HG03460 (cell line): Measurements from ENCODE around the gene MTMR3.
"Not testable (repeated sequence)": the region's sequence is repeated elsewhere in the genome, so short reads cannot be mapped to it uniquely, and the experiment has no call there.

Experiments used
- ATAC-seq: cut with Tn5 transposase; IDR thresholded peaks from one replicate; pipeline ENCODE4 v1.9.1; 2021; ENCODE audit not compliant: unreplicated experiment

Gene MTMR3

DNA sequence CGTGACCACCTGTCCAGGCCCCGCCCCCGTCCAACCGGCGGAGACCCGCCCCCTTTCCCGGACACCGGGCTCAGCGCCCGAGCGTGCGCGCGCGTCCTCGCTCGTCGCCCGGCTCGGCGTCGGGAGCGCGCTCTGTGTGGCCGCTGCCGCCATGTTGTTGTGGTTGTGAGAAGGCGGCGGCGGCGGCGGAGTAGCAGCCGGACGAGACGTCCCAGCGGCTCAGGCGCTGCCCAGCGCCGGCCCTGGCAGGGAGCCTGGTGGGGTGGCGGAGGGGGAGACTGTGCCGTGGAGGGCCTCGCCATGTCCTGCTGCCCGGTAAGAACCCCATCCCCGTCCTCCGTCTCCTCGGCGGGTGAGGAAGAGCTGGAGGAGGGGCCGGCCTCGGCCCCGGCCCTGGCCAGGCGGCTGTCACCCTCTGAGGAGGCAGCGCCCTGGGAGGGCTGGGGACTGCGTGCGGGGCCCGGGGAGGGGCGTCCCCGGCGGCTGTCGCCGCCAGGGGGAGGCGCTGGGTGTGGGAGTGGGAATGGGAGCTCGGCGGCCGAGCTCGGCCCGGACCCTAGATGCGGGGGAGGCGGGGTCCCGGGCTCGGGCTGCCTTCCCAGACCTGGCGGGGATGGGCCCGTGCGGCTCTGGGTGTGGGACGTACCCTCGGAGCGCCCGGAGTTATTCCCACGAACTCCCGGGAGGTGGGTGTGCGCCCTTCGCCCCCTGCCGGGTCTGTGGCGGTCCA lies at the start of gene MTMR3:
Gene MTMR3, plus strand, starts transcription at position 130 of the 730 bp plus-strand sequence. CDS start 87,886 bp downstream, outside the sequence.
- peak; percentile 68 for ATAC-seq

DNA sequence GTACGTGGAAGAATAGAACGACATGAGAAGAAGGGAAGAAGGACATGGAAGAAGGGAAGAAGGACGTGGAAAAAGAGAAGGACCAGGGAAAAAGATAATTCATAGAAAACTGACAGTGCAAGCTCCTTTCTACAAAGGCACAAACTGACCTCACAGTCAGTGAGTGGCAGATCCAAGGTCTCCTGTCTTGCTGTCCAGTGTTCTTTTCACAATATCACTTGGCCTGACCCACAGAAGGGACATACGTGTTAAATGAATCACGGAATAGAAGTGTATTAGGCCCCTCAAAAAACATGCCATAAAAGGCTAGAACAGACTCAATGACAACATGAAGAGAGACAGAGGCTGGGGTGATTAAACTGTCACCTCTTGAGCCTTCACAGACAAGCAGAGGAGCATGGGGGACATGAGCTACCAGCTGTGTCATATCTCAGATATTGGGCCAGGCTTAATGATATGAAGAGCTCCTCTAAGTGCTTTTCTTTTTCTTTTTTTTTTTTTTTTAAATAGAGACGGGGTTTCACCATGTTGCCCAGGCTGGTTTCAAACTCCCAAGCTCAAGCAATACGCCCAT lies 49.5 kb upstream of the MTMR3 start:
- no peak for ATAC-seq

DNA sequence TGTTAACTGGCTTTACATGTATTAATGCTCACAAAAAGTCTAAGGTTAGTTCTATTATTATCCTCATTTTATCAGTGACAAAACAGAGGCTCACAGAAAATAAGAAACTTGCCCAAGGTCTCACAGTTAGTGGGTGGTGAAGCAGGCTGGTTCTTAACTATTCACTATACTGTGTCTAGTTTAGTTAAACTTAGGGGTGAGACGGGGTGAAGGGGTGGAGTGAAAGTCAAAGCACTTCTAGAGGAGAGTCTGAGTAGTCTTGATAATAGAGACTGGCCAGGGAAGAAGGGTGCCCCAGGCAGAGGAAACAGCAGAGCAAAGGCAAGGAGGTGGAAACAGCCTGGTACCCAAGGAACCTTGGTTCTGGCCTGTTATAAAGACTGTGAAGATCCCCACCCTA lies 48.9 kb upstream of the MTMR3 start:
- ATAC-seq = no peak

DNA sequence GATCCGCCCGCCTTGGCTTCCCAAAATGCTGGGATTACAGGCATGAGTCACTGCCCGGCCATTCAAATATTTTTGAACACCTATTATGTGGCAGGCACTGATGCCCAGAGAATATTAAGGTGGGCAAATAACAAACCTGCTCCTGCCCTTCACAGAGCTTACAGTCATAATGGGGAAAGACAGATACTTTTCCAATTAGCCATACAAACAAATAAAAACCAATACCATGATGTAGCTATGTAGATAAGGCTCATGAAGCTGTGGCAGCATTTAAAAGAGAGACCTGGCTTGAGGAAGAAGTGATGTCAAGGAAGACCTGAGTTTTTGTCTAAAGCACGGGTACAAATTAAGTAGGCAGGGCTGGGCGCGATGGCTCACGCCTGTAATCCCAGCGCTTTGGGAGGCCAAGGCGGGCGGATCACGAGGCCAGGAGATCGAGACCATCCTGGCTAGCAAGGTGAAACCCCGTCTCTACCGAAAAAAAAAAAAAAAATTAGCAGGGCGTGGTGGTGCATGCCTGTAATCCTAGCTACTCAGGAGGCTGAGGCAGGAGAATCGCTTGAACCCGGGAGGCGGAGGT lies 46.1 kb upstream of the MTMR3 start:
- not testable (repeated sequence) for ATAC-seq

DNA sequence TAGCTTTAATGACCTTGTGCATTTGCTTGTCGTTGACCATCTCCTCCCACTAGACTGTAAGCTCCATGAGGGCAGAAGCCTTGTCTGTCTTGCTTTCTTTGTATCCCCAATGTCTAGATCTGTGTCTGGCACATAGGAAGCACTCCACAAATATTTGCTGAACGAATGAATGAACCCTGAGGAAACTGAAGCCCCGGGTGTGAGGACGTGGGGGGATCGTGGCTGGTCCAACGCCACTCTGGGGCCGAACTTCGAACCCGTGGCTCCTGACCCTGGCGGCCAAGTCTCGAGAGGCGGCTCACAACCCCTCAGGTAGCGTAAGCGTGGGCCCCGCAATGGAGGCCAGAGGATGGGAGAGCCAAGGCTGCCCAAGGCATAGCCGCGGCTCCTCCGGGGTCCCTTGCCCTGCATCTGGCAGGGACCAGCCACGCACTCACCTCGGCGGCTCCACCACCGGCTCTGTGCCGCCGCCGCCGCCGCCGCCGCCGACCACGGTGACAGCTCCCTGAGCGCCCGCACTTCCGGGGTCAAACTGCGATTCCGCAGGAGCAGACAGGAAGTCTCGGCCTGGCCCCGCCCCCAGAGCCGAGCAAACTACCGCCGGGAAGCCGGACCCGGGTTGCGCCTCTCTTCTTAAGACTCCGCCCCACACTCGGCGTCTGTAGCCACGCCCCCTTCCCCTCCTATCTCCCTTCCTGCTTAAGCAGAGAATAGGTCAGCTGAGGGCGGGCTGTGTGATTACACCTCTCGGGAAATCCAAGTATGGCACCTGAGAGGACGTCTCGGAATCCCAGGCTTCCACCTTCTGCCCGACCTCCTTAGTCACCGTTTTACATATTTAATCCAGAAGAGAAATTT lies 45.0 kb upstream of the MTMR3 start, which contains the start of gene ASCC2:
Gene ASCC2, minus strand, starts transcription at position 534 of the 858 bp plus-strand sequence. CDS start 5,949 bp downstream, outside the sequence.
- peak; percentile 93 for ATAC-seq

DNA sequence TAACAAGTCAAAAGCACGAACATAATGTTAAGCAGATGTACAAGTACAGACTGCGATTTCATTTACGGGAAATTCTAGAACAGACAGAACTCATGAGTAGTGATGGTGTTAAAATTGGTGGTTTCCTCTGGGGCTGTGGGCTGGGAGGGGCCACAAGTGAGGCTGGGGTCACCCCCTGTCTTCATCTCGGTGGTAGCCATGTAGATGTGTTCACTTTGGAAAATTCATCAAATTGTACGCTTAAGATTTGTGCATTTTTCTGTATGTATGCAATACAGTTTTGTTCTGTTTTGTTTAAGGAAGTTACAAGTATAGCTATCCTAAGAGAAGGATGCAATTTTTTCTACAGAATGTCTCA lies 44.4 kb upstream of the MTMR3 start:
- peak; percentile 9 for ATAC-seq

DNA sequence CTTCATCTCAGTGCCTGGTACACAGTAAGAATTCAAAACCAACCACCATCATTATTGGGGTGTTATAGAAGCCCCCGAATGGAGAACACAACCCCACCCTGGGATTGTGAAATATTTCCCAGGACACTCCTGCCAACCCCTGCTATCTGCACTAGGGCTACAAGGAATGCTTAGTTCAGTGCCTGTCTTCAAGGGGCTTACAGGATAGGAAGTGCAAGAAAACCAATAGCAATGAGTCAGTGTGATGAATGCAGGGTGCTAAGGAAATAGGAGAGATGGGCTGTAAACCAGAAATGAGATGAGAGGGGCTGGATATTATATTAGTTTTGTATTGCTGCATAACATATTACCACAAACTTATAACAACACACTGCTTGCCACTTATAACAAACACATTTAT lies 43.9 kb upstream of the MTMR3 start:
- no peak for ATAC-seq

DNA sequence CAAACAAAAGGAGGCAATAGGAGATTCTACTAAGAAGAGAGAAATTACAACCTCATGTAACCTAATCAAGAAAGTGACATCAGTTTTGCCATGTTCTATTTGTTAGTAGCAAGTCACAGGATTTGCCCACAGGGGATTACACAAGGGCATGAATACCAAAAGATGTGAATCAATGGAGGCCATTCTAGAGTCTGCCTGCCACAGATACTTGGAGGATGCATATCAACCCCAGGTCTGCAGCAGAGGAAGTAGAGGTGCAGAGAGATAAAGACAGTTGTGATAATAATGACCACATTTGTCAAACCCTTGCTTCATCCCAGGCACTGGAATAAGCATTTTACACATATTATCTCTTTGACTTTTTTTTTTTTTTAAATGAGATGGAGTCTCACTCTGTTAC lies 42.5 kb upstream of the MTMR3 start:
- no peak for ATAC-seq

DNA sequence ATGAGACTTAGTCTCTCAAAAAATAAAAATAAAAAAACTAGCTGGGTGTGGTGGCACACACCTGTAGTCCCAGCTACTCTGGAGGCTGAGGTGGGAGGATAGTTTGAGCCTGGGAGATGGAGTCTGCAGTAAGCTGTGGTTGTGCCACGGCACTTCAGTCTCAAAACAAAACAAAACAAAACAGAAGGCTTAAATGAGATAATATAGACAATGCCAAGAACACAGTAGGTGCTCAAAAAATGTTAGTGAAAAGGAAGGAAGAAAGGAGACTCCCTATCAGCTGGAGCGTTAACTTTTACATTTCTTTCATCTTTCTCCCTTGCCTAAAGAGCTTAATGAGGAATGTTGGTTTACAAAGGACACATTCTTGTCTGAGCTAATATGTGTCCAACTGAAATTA lies 40.8 kb upstream of the MTMR3 start:
- no peak for ATAC-seq

DNA sequence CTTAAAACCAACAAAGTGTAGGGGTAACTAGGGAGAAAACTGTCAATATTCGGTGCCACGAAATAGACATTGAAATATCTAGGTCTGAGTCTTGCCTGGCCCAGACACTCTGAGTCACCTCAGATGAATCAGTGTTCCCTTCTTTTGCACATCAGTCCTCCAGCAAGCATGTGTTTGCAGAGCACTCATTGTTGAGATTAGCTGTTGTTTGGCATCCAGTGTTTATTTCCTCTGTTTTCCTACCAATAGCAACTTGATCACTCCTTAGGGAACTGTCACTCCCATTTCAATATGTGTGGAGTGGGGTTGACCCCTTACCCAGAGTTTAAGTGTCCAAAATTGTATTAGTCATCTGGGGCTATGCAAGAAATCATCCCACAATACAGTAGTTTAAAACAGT lies 40.2 kb upstream of the MTMR3 start:
- no peak for ATAC-seq

DNA sequence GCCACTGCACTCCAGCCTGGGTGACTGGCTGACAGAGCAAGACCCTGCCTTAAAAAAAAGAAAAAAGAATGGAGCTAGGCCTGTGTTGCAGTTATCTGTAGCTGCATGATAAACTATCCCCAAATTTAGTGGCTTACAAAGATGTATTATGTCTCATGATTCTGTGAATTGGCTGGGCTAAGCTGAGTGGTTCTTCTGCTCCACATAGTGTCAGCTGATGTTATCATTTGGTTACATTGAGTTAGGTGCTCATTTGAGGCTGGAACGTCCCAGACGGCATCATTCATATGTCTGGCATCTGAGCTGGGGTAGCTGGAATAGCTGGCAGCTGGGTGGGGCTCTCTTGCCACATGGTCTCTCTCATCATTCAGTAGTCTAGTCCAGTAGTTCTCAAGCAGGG lies 36.7 kb upstream of the MTMR3 start:
- ATAC-seq = no peak

DNA sequence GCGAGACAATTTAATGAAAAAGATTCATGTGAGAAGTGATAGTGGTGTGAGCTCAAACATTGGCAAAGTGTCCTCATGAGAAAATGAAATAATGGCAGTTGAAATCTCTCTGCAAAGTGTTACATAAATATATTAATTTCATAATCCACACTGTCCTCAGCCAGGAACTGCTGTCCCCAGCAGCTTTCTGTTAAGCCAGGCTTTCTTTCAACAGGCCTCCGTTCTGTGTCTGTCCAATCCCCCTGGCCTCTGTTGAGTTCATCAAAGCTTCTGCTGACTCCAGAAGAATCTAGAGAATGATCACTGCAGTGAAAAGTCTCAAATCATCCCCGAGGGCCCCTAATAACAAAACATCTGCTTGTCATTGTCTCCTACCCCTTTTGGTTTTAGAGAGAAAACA lies 34.9 kb upstream of the MTMR3 start:
- ATAC-seq = no peak

DNA sequence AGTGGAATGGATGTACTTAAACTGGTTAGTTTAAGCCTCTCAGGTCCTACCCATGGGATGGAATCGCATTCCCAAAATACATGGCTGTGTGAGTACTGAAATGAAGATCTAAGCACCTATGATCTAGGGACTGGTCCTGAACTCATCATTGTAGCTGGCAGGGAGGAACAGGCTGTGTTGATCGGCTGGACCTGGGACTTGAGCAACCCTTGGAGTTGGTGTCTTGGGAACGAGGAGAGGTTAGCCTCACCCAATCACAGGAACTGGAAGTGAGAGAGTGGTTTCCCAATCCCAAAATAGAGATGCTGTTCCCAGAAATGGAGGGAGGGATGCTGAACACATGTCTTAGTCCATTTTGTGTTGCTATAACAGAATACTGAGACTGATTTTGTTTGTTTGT lies 28.5 kb upstream of the MTMR3 start:
- no peak for ATAC-seq

DNA sequence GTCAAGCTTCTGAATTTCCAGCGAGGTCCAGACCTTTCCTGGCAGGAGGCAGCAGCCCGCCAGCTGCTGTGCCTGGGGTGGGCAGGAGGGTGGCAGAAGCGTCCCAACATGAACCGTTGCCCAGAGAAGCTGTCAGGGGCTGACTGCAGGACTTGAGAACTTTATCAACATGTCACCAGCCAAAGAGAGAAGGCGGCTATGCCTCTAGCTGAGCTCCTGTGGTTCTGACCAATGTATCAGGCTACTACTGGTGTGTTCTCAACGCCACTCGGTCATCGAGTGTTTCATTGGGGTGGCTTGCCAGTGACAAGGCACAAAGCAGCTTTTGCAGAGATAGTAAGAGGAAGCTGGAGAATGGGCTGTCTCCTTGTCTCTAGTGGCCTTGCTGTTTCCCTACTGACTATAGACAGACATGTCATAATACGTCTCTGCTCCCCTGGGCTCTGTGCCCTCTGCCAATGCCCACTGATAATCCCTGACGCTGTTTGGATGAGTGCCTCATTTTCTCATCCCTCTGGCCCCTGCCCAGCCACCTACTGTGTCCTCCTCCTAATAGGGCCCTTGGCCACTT lies 27.3 kb upstream of the MTMR3 start:
- no peak for ATAC-seq

DNA sequence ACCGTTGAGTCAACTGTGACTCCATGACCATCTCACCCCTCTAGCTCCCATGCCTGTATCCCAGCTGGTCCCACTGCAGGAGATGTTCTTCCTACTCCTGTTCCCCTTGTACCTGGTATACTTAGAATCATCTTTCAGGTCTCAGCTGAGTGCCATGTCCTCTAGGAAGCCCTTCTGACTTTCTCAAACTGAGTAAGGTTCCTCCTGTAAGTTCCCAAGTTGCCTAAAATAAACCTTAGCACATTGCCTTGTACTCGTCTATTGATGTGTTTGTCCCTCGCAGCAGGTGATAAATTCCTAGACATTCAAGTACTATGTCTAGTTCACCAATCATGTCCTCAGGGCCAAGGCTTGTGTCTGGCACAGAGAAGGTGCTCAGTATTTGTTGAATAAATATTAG lies 26.5 kb upstream of the MTMR3 start:
- no peak for ATAC-seq

DNA sequence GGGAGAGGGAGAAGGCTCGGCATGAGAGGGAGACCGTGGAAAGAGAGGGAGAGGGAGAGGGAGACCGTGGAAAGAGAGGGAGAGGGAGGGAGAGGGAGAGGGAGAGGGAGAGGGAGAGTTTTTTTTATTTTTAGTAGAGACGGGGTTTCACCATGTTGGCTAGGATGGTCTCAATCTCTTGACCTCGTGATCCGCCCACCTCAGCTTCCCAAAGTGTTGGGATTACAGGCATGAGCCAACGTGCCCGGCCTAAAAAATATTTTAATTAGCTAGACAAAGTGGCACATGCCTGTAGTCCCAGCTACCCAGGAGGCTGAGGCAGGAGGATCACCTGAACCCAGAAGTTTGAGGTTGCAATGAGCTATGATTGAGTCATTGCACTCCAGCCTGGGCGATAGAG lies 23.9 kb upstream of the MTMR3 start:
- ATAC-seq = not testable (repeated sequence)

DNA sequence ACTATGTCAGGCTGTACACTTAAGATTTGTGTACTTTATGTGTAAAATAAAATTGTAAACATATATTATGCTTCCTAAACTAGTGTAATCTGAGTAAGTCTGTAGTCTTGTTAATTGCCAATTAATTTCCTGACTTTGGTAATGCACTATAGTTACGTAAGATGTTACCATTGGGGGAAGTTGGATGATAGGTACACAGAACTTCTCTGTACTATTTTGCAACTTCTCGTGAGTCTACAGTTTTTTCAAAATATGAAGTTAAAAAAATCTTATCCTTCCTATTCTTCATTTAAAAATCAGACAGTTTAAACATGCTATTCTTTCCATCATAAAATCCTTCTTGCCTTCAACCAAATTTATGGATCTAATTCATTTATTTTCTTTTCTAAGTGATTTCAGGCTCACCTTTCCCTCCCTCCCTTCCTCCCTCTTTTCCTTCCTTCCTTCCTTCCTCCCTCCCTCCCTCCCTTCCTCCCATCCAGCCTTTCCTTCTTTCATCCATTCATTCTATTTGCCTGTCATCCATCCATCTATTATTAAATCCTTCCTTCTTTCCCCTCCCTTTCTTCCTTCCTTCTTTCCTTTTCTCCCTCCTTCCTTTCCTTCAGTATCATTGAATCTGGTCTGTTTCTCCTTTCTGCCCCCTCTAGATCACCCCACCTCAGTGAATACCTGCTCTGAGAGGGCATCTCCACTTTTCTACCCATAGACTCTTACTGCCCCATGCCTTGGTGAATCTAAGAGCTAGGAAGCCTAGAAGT lies 22.8 kb upstream of the MTMR3 start:
- no peak for ATAC-seq

DNA sequence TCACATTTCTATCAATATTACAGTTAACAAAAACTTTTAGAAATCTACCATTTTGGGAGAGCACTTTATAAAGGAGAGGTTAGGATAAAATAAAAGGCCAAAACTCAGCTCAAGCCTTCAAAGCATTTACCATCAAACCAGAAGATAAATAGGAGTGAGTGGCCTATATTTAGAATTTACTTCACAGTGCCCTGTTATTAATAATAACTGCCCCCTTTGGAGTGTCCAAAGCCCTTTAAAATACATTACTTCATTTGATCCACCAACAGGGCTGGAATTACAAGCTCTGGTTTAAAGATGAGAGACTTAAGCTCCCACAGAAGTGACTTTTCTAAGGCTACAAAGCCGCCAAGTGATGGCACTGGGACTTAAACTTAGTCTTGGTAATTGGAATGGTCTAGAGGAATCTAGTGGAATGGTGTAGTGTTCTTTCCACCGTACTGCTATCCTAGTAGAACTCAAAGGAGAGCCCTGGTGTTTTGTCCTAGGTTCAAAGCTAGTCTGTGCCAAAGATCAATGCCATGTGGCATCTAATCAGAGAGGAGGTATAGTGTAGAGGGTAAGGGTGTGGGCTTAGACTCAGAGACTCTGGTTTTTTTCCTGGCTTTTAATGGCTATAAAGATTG lies 21.2 kb upstream of the MTMR3 start:
- no peak for ATAC-seq

DNA sequence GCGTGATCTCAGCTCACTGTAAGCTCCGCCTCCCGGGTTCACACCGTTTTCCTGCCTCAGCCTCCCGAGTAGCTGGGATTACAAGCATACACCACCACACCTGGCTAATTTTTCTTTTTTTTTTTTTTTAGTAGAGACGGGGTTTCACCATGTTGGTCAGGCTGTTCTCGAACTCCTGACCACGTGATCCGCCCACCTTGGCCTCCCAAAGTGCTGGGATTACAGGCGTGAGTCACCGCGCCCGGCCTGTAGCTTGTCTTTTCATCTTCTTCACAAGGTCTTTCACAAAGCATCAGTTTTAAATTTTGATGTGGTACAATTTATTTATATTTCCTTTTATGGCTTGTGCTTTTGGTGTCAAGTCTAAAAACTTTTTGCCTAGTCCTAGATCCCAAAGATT lies 17.4 kb upstream of the MTMR3 start:
- ATAC-seq = not testable (repeated sequence)

DNA sequence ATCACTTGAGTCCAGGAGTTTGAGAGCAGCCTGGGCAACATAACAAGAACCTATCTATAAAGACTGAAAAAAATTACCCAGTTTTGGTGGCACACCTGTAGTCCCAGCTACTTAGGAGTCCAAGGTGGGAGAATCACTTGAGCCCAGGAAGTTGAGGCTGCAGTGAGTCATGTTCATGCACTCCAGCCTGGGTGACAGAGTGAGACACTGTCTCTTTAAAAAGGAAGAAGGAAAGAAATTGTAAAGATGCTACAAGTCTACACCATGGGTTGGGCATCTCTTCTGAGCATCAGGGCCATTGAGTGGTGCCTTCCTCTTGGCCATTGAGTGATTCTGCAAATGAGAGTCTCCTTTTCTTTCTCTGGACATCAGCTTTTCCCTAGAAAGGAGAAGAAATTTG lies 15.7 kb upstream of the MTMR3 start:
- ATAC-seq = no peak
